HG03097 (cell line): ENCODE results near the gene KYAT1.
A peak's percentile ranks its signal among the peaks of the same experiment; 100 is the strongest.

Experiments used
- ATAC-seq: cut with Tn5 transposase; IDR thresholded peaks from one replicate; pipeline ENCODE4 v1.9.1; 2021; ENCODE audit not compliant: unreplicated experiment, low FRiP score

Gene KYAT1

GRCh38 chr9:128786681-128787601, 94.8 kb downstream of the KYAT1 start, which contains the start of gene TBC1D13:
Gene TBC1D13 (plus strand): TSS chr9:128787253. CDS start chr9:128787354, 101 bp downstream.
- ATAC-seq, result peak; percentile 83

- ATAC-seq, result no peak
Observed at GRCh38 chr9:128785427-128785826, 96.3 kb downstream of the KYAT1 start.
